ENCODE data around the gene BCAS4.

BCAS4 gene

DNA sequence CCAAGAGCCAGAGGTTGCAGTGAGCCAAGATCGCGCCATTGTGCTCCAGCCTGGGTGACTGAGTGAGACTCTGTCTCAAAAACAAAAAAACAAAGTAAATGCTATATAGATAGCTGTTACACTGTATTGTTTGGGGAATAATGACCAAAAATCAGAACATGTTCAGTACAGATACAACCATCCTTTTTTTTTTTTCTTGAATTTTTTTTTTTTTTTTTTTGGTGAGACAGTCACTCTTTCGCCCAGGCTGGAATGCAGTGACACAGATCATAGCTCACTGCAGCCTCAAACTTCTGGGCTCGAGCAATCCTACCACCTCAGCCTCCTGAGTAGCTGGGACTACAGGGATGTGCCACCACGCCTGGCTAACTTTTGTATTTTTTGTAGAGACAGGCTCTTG, 63.7 kb downstream of the BCAS4 start:
- DNase-seq: no peak

DNA sequence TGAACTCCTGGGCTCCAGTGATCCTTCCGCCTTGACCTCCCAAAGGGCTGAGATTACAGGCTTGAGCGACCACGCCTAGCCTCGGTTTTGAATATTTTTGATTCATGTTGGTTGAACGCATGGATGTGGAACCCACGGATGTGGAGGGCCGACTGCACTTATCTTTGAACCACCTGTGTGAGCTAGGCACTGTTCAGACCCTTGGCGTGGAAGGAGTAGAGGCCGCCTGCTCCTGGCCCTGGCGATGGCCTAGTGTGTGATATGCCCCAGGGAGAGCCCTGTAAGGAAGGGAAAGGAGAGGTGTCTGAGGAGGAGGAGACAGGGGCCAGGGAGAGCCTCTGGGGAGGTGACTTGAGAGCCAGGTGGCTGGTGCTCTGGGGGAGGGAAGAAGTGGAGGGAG, 64.3 kb downstream of the BCAS4 start:
- no peak for DNase-seq

DNA sequence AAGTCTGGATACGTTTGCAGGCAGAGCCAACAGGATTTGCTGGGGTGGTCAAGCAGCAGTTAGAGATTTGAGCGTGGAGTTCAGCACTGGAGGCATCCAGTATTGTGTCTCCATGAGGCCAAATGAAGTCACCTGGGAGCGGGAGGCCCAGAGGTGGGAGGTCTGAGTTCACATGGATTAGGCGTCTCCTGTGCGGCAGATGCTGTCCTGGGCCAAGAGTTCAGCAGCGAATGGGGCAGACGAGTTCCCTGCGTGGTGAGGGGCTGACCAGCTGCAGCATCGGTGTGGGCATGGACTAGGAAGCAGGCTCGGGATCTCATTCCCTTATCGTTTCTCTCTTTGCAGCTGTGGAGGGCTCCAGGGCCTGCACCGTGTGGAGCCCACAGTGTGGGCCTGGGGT, 66.2 kb downstream of the BCAS4 start:
- no peak for DNase-seq

DNA sequence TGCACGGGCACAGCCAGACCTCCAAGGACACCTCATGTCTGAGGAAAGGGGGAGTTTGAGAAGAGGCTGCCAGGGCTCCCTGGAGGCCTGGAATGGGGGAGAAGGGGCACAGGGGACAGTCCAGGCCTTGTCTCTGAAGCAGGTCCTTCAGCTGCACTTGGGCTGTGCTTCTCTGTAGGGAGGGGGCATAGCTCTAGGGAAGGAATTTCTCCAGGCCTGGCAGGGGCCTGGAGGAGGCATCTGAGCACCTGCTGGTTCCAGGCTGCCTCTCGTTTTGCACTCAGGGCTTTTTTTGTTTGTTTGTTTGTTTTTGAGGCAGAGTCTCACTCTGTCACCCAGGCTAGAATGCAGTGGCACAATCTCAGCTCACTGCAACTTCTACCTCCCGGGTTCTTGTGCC, 67.7 kb downstream of the BCAS4 start:
- DNase-seq: no peak

DNA sequence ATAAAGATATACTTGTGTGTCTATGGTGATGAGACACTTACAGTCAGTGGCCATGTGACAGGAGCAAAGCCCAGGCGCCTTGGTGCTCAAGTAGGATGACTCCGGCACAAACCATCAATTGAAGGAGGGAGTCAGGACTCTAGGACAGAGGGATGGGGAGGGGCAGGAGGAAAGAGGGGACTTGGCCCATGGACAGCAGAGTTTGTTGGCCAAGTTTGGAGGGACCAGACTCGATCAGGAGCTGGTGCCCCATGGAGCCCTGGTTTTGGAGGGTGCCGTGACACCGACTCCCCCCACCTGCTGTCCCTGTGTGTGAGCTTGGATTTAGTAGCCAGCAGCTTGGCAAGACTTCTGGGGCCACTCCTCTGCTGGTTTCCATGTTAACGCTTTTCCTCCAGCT, 70.3 kb downstream of the BCAS4 start:
- DNase-seq: no peak

DNA sequence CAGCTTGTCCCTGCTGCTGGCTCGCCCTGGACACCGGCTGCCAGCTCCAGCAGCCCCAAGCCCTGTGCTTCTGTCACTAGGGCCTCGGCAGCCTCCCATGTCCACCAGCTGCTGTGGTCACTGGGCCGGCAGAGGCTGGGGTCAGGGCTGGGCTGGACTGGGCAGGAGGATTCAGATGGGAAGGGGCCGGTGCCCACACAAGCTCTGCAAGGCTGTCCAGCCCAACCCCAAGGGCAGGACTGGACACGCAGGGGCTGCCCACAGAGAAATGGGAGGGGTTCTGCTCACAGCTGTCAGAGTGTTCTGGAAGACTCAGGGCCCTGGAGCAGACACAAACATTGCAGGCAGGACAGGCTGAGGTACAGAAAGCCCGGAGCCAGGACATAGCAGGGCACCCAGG, 70.7 kb downstream of the BCAS4 start:
- no peak for DNase-seq

DNA sequence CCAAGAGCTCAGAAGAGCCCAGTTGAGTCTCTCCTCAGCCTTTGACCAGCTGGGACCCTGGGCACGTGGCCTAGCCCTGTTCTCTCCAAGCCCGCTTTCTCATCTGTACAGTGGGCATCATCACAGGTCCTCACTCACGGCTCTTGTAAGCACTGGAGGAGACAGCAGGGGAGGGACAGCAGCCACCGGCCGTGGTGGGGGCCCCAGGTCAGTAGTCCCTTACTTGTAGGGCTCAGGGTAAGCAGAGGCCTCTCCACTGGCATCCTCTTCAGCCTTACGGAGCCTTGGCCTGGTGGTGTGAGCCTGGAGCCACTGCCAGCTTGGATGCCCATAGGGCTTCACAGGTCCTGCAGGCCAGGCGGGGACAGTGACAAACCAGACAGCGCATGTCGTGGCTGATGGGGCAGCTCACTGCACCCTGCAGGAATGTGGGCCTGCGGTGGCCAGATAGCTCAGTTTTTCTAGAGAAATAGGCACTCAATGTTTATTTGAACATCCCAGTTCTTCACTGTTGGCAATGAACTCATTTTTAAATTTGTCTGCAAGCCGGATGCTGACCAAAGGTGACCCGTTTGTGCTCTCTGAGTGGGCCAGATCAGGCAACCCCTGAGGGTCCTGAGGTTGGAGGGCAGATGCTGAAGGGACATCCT, 71.3 kb downstream of the BCAS4 start:
- no peak for DNase-seq

DNA sequence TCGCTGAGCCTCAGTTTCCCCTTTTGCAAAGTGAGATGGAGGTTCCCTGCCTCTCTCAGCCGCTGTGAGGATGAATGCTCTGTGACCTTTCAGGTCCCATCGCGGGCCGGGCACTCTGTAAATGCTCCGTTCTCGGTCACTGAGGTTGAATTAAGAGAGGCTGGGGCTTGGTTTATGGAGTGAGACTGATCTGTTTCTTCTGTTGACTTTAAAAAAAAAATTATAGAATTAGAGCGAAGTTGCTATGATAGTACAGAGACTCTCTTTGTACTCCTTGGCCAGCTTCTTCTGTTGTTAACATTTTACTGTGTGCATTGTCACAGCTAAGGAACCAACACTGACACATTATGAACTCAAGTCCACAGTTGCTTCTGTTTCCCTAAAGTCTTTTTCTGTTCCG, 72.0 kb downstream of the BCAS4 start:
- DNase-seq: no peak

DNA sequence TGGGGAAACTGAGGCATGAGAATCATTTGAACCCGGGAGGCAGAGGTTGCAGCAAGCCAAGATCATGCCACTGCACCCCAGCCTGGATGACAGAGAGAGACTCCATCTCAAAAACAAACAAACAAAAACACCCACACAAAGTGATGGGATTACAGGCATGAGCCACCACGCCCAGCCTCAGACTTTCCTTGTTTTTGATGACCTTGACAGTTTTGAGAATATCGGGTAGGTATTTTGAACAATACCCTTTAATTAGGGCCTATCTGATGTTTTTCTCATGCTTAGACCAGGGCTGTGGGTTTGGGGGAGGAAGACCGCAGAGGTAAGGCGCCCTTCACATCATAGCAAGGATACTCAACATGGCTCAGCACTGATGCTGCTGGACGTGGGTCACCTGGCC, 72.9 kb downstream of the BCAS4 start:
- no peak for DNase-seq

DNA sequence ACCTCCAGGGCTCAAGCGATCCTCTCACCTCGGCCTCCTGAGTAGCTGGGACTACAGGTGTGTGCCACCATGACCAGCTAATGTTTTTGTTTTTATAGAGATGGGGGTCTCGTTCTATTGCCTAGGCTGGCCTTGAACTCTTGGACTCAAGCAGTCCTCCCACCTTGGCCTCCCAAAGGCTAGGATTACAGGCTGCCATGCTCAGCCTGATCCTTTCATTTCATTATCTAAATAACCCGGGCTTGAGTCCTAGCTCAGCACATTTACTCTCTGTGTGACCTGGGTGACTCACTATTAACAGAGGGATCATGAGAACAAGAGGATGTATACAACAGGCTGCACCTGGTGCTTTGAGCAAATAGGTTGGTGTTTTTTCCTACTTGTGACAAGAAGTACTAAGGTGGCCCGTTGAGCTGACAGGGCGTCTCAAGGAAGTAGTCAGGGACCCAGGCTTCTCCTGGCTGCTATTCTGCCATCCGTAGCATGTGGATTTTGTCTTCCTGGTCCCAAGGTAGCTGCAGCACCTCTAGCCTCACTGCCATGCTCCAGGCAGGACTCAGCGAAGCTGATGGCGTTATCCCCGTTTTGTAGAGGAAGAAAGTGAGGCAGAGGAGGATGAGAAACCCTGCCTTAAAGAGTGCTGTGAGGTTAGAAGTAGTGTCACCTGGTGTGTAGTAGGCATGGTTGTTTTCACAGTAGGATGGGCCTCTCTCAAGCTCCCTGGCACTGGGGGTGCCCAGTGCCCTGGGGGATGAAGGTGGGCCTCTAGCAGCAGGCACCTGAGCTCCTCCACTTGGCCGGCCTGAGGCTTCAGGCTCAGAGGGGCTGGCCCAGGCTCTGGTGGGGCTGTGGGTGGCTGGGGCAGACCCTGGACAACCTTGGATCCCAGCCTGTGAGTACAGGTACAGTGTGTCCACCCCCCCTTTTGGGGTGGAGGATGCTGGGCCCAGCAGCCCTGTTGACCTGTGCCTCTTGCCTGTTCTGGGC, 73.9 kb downstream of the BCAS4 start:
- no peak for DNase-seq

DNA sequence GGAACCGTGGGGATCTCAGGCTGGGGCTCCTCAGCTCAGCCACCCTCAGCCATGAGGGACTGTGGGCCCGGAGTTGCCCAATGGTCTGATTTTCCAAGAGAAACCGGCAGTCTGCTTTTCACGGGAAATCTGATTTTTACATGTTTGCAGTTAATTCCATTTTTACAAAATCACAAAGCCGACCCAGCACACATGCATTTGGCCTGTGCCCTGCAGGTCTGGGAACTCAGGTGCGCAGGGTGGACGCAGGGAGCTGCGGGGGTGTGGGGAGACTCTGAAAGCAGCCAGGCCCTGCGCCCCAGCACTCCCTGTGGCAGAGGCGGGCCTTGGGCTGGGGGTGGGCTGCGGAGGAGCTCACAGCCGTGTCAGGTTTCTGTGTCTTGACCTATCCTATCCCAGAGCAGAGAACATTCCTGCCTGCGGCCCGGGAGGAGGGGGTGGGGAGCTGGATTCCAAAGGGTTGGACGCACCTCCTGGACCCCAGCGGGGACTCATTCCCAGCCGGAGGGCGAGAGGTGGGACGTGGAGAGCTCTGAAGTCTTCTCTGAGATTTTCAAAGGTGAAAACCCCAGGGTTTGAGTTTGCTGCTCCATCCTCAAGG, 75.8 kb downstream of the BCAS4 start:
- no peak for DNase-seq

DNA sequence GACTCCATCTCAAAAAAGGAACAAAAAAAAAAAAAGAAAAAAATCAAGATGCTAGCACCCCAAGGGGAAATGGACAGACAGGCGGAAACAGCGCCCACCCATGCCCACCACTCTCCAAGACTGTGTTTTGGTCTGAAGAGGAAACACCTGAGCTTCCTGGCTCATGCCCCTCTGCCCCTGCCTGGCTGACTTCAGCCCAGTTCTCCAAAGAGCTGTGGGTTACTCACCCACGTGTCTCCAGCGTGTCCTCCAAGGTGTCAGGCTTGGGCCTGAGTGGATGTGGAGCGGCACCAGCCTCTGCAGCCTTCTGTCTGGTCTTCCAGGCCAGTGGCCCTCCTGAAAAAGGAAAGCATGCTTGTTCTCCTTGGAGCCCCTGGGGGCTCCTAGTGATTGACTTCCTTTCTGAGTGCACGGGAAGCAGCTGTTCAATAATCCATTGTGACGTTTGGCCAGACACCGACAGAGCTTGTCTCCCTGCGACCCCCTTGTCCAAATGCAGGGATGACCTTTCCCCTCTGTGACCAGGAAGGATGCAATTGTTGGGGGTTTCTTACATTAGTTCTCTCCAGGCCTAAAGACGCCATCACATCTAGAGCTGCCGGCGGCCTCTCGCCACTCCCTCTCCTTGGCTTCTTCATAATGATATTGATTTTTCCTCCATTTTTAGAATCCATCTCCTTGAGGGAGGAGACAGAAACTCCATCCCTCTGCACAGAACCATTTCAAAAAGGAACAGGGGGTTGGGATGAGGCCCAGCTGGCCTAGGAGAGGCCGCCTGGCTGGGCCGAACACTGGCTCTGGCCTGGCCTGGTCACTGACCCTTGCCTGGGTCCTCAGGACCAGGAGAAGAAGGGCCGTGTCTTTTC, 77.9 kb downstream of the BCAS4 start:
- DNase-seq: no peak

DNA sequence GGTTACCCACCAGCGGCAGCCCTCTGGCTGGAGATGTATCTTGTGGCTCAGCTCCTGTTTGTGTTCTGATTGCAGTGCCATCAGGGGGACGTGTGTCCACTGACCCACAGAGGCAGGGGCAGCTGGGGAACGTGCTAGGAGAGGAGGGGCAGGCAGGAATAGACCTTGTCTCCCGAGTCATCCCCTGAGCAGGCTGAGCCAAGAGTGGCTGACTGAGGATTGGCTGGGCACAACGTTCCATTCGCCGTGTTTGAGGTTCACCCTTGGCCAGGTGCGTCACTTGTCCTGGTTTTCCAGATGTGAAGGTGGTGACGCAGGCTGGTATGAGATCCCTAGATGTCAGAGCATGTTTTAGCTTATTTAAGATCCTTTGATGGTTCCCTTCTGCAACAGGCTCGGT, 78.7 kb downstream of the BCAS4 start:
- DNase-seq: no peak

DNA sequence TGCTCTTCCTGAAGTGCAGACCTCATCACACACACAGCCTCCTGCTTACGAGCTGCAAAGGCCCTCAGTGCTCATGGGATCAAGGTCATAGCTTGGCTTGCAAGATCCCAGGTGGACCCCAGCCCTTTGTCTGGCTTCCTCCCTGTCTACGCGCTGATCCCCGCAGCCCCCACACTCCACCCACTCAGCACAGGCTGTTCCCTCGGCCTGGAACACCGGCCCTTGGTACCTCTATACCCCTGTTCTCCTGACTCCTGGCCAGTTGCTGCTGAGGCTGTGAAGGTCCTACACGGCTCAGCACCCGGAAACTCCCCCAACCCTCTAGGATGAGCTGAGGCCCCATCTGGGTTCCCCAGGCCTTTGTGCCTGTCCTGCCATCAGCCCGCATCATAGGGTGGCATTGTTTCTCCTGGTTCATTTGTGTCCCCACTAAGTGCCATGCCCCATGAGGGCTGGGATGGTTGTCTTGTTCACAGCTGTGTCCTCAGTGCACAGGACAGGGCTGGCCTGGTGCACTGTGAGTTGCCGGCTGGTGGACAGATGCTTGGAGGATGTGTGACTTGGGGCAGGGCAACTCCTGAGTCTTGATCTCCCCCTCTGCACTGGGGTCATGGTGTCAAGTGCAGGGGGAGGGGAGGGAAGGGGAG, 79.4 kb downstream of the BCAS4 start:
- no peak for DNase-seq

DNA sequence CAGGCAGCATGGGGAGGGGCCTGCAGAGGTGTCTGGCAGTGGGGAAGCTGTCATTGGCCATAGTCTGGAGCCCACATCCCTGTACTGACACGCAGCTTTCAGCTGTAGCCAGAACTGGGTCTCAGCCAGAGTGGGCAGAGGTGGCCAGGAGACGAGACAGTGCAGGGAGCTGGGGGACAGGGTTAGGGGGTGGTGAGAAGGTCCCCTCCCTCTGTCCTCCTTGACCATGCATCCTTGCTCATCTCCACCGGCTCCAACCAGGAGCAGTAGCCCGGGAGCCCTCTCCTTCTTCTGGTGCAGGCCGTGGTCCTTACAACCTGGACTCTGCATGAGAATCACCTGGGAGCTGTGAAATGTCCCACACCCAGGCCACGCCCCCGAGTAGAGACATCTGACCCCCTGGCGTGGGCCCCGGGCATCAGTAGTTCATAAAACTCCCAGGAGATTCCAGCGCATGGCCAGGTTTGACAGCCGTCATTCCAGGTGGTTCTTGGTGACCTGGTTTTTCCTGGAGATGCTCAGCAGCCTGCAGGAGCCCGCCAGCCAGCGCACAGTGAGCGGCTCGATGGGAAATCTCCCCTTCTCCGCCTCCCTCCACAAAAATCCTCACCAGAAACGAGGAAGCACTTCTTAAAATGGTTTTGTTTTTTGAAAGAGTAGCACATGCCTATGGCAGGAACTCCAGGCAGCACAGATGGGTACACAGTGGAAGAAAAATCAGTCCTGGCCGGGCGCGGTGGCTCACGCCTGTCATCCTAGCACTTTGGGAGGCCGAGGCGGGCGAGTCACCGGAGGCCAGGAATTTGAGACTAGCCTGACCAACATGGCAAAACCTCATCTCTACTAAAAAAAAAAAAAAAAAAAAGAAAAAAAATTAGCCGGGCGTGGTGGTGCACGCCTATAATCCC, 80.2 kb downstream of the BCAS4 start:
- no peak for DNase-seq

DNA sequence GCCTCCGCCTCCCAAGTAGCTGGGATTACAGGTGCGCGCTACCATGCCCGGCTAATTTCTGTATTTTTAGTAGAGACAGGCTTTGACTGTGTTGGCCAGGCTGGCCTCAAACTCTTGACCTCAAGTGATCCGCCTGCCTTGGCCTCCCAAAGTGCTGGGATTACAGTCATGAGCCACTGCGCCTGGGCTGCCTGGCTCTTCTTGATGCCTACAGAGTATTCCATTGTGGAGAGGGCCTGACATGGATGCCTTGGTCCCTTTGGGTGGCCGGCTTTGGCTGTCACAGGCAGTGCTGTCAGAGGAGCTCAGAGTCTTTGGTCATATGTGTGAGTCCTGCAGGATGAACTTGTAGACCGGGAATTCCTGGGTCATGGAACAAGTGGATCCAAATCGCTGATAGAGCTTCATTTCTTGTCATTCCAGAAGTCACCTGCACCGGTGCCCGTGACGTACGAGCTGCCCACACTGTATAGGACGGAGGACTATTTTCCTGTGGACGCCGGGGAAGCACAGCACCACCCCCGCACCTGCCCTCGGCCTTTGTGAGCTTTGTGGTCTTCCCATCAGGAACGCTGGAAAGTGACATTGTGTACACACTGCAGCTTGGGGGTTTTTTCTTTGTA, 81.3 kb downstream of the BCAS4 start:
- no peak for DNase-seq

DNA sequence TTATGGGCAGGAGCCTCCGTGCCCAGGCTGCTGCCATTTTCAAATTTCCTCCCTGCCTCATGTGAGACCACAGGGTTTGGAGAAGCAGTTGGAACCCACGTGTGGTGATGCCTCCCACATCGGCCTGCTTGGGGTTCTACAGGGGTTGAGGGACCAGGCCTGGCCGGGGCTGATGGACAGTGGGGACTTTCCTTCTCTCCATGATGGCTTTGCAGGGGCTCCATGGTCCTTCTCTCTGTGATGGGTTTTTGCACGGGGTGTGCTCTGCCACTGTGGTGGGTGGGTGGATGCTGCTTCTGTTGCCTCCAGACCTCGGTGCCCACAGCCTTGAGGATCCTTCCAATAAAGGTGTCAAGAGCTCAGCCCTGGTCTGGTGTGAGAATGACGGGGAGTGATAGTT, 82.0 kb downstream of the BCAS4 start:
- no peak for DNase-seq

DNA sequence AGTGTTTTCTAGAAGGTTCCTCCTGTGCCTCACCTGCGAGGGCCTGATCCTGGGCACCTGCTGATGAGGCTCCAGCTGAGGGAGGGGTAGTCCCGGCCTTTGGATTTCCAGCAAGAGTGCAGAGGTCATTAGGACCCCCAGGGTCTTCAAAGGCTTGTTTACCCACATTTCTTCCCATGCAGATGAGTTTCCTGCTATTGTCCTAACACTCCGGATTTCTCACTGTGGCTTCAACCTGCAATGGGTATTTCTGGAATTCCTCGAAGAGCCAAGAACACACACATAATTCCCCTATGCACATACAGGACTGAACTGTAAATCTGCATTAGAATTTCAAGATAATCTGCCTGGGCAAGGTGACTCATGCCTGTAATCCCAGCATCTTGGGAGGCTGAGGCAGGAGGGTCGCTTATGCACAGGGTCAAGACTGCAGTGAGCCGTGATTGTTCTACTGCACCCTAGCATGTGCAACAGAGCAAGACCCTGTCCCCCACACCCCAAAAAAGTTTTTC, 82.4 kb downstream of the BCAS4 start:
- DNase-seq: no peak

DNA sequence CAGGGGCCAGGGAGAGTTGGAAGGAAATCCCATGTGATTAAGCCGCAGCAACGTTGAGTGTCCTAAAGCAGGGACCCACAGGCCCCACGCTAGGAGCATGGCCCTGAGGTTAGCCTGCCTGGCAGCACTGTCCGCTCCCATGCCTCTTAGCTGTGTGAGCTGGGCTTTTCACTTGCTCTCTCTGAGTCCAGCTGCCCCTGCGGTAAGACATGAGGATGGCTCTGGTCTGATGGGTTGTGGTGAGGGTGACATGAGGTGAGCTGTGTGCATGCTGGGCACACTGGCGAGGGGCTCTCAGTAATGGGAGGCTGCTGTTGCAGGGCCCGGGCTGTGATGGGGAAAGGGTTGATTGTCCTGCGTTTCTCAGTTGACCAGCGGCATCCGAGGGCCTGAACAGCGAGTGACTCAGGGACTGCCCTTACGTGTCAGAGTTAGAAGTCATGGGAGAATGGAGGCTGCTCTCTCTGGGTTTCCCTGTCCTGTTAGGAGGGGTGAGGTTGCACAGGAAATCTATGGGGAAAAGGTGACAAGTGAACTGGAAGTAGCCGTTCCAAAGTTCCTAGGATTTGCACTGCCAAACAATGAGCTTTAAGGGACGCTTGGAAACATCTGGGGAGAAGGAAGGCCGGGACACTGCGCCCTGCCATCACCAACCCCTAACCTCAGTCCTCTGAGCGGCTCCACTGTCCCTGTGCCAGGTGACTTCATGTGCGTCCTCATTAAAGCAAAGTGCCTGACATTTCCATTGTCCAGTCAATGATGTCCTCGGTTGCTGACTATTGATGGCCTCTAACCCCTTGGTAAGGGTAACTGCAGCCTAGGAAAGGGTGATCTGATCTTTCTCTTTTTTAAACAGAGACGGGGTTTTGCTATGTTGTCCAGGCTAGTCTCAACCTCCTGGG, 85.0 kb downstream of the BCAS4 start:
- DNase-seq: no peak
